OCI-LY1 (cell line): ENCODE data around the gene MYO18A.

ENCODE experiments used
- H2AFZ ChIP-seq: fragments of 200-600 bp; sonication (generic), shearing (Covaris generic); 2 replicates; pipeline ENCODE4 v1.6.0; 2014; ENCODE audit warnings: antibody characterized with exemption, mild to moderate bottlenecking, low read length
- H3F3A ChIP-seq: fragments of 200-600 bp; sonication (generic), shearing (Covaris generic); 2 replicates; pipeline ENCODE4 v1.6.0; 2014; ENCODE audit warnings: mild to moderate bottlenecking, antibody characterized with exemption, low read length, moderate library complexity; ENCODE audit not compliant: insufficient read depth
- H3K27ac ChIP-seq: fragments of 200-600 bp; sonication (generic); 2 replicates; pipeline ENCODE4 v1.5.1; 2014; ENCODE audit warnings: low read length, mixed run types, mild to moderate bottlenecking, low read depth; ENCODE audit not compliant: poor library complexity, severe bottlenecking
- H3K27me3 ChIP-seq: fragments of 200-600 bp; sonication (generic); 2 replicates; pipeline ENCODE4 v1.6.0; 2014; ENCODE audit warnings: antibody characterized with exemption, mild to moderate bottlenecking, low read length, moderate library complexity; ENCODE audit not compliant: insufficient read depth
- H3K36me3 ChIP-seq: fragments of 200-600 bp; sonication (generic); 2 replicates; pipeline ENCODE4 v1.6.1; 2014; ENCODE audit warnings: mild to moderate bottlenecking, antibody characterized with exemption, low read length, moderate library complexity, mixed read lengths; ENCODE audit not compliant: insufficient read depth
- H3K4me1 ChIP-seq: fragments of 200-600 bp; sonication (generic); 2 replicates; pipeline ENCODE4 v1.5.1; 2014; ENCODE audit warnings: mild to moderate bottlenecking, low read length, moderate library complexity; ENCODE audit not compliant: insufficient read depth, severe bottlenecking
- H3K4me2 ChIP-seq: fragments of 200-600 bp; sonication (generic), shearing (Covaris generic); 2 replicates; pipeline ENCODE4 v1.6.1; 2014; ENCODE audit warnings: low read length
- H3K4me3 ChIP-seq: fragments of 200-600 bp; sonication (generic); 2 replicates; pipeline ENCODE4 v1.5.1; 2014; ENCODE audit warnings: low read length, low read depth, mild to moderate bottlenecking, mixed read lengths; ENCODE audit not compliant: poor library complexity, severe bottlenecking
- H3K79me2 ChIP-seq: fragments of 200-600 bp; shearing (Covaris generic); 2 replicates; pipeline ENCODE4 v1.6.1; 2016; ENCODE audit warnings: mixed run types, low read length, mixed read lengths; ENCODE audit not compliant: insufficient read depth
- H3K9ac ChIP-seq: fragments of 200-600 bp; sonication (generic), shearing (Covaris generic); 2 replicates; pipeline ENCODE4 v1.6.1; 2014; ENCODE audit warnings: mild to moderate bottlenecking, low read length, mixed read lengths
- H3K9me2 ChIP-seq: fragments of 200-600 bp; sonication (generic), shearing (Covaris generic); 2 replicates; pipeline ENCODE4 v1.6.1; 2014; ENCODE audit warnings: low read depth, mild to moderate bottlenecking, low read length, mixed read lengths
- H3K9me3 ChIP-seq: fragments of 200-600 bp; shearing (Covaris generic); 2 replicates; pipeline ENCODE4 v1.6.1; 2014; ENCODE audit warnings: low read length, mixed read lengths
- H4K20me1 ChIP-seq: fragments of 200-600 bp; sonication (generic), shearing (Covaris generic); 2 replicates; pipeline ENCODE4 v1.6.0; 2016; ENCODE audit warnings: mild to moderate bottlenecking, low read length; ENCODE audit not compliant: insufficient read depth
- EZH2 ChIP-seq: fragments of 200-600 bp; sonication (generic), shearing (Covaris generic); IDR thresholded peaks from 2 replicates; pipeline ENCODE4 v1.8.0; 2017; ENCODE audit warnings: borderline replicate concordance, mixed run types, mild to moderate bottlenecking, antibody characterized with exemption, low read length, moderate library complexity, mixed read lengths
- TF ChIP-seq, protein P1 (sequence below): fragments of 200-600 bp; sonication (generic), shearing (Covaris generic); IDR thresholded peaks from 2 replicates; pipeline ENCODE4 v1.5.1; 2017; ENCODE audit warnings: mild to moderate bottlenecking, antibody characterized with exemption, low read length, moderate library complexity, mixed read lengths

MYO18A gene

GRCh38 chr17:29041091-29041490 is 139.1 kb downstream of the MYO18A start:
- Histone ChIP-seq H3K4me1 (peaks cover 9% of the 10 kb centered on the region), H3K4me3 (no peak overlapping the region), H3K27ac (no peak overlapping the region), H3F3A (no peaks in the 10 kb centered on the region), H3K9ac (no peak overlapping the region), H4K20me1 (no peaks in the 10 kb centered on the region), H3K9me2 (no peaks in the 10 kb centered on the region), H3K4me2 (no peak overlapping the region), H3K9me3 (no peaks in the 10 kb centered on the region), H3K79me2 (no peaks in the 10 kb centered on the region), H3K36me3 (no peaks in the 10 kb centered on the region), H2AFZ (no peak overlapping the region), H3K27me3 (no peaks in the 10 kb centered on the region; the same call in 1 of the 2 replicates)
- TF ChIP-seq EZH2 = no peak
- TF ChIP-seq, protein P1, sequence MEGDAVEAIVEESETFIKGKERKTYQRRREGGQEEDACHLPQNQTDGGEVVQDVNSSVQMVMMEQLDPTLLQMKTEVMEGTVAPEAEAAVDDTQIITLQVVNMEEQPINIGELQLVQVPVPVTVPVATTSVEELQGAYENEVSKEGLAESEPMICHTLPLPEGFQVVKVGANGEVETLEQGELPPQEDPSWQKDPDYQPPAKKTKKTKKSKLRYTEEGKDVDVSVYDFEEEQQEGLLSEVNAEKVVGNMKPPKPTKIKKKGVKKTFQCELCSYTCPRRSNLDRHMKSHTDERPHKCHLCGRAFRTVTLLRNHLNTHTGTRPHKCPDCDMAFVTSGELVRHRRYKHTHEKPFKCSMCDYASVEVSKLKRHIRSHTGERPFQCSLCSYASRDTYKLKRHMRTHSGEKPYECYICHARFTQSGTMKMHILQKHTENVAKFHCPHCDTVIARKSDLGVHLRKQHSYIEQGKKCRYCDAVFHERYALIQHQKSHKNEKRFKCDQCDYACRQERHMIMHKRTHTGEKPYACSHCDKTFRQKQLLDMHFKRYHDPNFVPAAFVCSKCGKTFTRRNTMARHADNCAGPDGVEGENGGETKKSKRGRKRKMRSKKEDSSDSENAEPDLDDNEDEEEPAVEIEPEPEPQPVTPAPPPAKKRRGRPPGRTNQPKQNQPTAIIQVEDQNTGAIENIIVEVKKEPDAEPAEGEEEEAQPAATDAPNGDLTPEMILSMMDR = no peak

- TF ChIP-seq EZH2 = no peak
- TF ChIP-seq, protein P1 = no peak
- H3K27ac ChIP-seq = no peak overlapping the region
Measured at GRCh38 chr17:29039764-29040598, 140.2 kb downstream of the MYO18A start.

DNA sequence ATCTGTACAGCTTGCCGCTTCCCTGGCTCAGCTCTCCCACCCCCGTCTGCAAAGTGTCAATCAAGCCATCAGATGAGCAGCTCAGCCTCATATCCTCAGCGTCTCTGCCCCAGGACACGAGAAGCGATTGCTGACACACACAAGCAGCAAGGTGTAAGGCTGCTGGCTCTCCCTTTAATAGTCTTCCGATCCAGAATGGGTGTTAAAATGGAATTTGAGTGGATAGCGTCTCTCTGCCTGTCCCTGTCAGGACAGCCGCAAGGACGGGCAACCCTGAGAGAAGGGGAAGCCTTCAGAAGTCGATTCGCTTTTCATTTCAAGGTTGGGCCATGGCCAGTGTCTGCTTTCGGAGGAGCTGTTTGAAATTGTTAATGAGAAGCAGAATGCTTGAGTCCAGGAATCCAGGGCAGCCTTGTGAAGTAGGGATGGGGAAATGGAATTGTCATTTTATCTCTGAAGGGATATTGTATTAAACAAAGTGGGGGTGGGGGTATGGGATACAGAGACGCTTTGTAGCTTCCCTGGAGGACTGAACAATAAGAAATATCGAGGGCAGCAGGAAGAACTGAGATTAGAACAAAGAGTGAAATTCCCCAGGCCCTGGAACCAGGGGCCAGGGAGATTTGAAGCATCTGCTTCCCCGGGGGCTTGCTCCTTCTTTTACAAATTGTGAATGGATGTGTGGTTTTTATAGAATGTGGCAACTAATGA is 142.0 kb downstream of the MYO18A start:
- H3K79me2 ChIP-seq = no peaks in the 10 kb centered on the region
- no peak overlapping the region for H3K27ac ChIP-seq
- no peak overlapping the region for H2AFZ ChIP-seq
- no peak overlapping the region for H3K9ac ChIP-seq
- peaks cover 7% of the 10 kb centered on the region; the same call in 1 of the 2 replicates for H3K27me3 ChIP-seq
- peaks cover 8% of the 10 kb centered on the region for H3K9me3 ChIP-seq
- H3K4me1 ChIP-seq = peaks cover 9% of the 10 kb centered on the region
- H3K4me3 ChIP-seq = no peak overlapping the region
- H3F3A ChIP-seq = no peaks in the 10 kb centered on the region
- H4K20me1 ChIP-seq = no peaks in the 10 kb centered on the region
- H3K36me3 ChIP-seq = no peaks in the 10 kb centered on the region; the same call in 1 of the 2 replicates
- no peaks in the 10 kb centered on the region for H3K9me2 ChIP-seq
- no peak overlapping the region for H3K4me2 ChIP-seq
- TF ChIP-seq, protein P1 = no peak
- TF ChIP-seq EZH2 = no peak

More at GRCh38 chr17:29039764-29040598, 140.2 kb downstream of the MYO18A start:
- H3K4me3 ChIP-seq = no peak overlapping the region
- no peaks in the 10 kb centered on the region for H3K9me2 ChIP-seq
- no peak overlapping the region for H3K9ac ChIP-seq
- H3K4me2 ChIP-seq = no peak overlapping the region
- H3F3A ChIP-seq = no peaks in the 10 kb centered on the region
- no peaks in the 10 kb centered on the region for H3K36me3 ChIP-seq
- H3K79me2 ChIP-seq = no peaks in the 10 kb centered on the region
- H3K27me3 ChIP-seq = no peaks in the 10 kb centered on the region; the same call in 1 of the 2 replicates
- H3K4me1 ChIP-seq = peaks cover 9% of the 10 kb centered on the region
- no peaks in the 10 kb centered on the region; the same call in 1 of the 2 replicates for H3K9me3 ChIP-seq
- H4K20me1 ChIP-seq = no peaks in the 10 kb centered on the region
- H2AFZ ChIP-seq = no peak overlapping the region
